Activated naive CD4-positive, alpha-beta T cell treated with anti-CD3 and anti-CD28 coated beads, Interleukin-2, amount 50 U/mL, for 16 hours (primary cell): ENCODE measurements around the gene GPR132.
A peak's percentile ranks its signal among the peaks of the same experiment; 100 is the strongest.
"Not testable (repeated sequence)": the region's sequence is repeated elsewhere in the genome, so short reads cannot be mapped to it uniquely, and the experiment has no call there.

Experiments used
- DNase-seq: peaks from one replicate; pipeline ENCODE4 v3.0.0-alpha.2; 2020

GPR132 gene

DNA sequence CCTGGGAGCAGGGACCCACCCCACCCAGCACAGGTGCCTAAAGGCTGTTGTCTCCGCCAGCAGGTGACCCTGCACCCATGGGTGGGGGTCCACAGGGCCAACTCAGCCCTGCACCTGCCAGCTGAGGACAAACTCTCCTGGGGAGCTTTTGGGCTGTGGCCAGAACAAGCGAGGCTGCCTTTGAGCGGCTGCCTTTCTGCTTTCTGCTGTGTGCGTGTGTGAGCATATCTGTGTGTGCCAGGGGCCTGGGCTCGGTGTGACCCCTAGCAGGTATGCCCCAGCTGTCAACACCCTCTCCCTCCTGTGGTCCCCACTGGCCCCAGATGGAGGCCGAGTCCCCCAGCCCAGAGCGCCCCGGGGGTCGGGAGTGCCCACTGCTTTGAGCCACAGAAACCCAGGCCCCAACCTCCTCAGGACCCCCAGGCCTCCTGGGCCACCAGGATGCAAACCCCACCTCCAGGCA is 25.9 kb upstream of the GPR132 start:
- peak; percentile 11 for DNase-seq

DNA sequence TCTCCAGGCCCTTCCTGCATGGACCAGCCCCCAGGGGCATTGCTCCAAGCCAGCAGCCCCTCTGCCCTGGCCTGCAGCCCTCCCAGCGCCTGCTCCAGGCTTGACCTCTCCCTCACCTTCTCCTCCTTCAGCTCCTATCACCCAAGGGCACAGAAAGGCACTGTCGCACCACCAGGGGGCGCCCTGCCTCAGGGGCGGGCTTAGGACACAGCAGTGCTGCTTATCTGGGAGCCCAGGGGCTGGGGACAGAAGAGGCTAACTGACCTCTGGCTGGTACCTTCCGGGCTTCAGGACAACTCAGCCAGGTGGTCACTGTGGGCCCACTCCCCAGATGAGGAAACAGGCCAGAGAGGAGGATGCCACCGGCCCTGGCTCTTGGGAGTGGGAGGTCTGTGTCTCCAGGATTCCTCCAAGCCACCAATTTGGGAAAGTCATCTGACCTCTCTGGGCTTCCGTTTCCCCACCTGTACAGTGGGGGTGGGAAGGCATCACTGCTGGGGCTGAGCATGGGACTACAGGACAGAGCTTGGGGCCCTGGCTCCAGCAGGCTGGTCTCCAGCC is 25.3 kb upstream of the GPR132 start:
- peak; percentile 87 for DNase-seq

DNA sequence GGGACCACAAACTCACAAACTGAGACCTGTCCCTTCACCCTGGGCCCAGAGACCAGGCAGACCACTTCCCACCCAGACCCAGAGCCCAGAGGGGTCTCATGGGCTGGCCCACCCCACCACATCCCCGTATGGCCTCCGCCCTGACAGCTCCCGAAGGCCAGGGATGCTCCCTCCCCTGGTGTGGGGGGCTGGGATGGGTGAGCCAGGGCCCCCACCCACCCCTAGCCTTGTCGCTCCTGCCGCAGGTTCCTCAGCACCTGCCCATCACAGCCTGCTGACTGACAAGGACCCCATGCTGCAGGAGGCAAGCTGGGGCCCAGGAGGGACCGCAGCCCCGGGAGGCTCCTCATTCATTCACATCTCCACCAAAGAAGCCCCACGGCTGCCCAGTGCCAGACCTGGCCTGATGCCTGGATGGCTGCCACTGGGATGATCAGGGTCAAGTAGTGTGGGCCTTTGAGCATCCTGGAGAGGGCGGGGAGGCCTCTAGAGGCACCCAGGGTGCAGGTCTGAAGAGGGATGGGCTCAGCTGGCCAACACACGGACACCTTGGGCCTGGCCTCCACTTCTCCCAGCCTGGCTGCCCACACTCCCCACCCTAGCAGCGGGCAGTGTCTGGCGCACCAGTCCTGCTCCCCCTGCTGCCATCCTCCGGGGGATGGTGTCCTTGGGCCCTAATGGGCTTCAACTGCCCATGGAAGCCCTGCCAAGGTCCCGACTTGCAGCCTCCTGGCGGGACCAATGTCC is 24.7 kb upstream of the GPR132 start:
- peak; percentile 10 for DNase-seq

DNA sequence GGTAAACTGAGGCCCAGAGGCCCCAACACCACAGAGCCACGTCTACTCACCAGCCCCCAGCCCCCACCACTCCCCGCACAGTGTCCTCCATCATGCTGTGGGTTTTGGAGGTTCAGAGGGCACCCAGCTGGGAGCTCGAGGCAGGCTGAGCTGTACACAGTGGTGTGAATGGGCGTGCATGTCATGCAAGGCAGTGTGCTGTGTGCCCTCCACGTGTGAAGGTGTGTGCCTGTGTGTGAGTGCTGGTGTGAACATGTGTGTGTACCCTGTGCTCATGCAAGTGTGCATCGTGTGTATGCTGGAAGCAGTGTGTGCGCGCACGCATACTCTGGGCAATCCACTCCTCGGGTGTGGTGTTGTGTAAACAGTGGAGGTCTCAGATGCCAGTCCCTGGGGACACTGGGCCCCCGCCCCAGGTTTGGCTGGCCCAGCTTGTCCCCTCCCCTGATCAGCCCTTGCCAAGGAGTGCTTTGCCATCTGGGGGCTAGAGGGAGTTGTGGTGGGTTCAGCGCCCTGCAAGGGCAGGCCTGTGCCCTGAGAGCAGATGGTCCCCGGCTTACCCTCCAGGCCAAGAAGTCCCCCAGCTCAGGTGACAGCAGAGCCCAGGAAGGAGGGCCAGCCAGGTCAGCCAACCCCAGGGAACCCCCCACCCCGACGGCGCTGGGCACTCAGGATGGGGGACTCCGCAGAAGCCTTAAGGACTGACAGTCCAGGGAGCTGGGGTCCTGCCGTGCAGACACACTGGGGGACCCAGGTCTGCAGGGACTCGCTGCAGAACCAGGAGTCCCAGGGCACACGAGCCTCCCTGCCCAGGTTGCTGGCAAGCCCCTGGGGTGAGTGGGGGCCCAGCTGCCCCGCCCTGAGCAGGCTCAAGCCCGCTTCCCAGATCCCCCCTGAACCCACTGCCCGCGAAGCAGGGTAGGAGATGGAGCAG is 23.8 kb upstream of the GPR132 start:
- DNase-seq, result no peak

DNA sequence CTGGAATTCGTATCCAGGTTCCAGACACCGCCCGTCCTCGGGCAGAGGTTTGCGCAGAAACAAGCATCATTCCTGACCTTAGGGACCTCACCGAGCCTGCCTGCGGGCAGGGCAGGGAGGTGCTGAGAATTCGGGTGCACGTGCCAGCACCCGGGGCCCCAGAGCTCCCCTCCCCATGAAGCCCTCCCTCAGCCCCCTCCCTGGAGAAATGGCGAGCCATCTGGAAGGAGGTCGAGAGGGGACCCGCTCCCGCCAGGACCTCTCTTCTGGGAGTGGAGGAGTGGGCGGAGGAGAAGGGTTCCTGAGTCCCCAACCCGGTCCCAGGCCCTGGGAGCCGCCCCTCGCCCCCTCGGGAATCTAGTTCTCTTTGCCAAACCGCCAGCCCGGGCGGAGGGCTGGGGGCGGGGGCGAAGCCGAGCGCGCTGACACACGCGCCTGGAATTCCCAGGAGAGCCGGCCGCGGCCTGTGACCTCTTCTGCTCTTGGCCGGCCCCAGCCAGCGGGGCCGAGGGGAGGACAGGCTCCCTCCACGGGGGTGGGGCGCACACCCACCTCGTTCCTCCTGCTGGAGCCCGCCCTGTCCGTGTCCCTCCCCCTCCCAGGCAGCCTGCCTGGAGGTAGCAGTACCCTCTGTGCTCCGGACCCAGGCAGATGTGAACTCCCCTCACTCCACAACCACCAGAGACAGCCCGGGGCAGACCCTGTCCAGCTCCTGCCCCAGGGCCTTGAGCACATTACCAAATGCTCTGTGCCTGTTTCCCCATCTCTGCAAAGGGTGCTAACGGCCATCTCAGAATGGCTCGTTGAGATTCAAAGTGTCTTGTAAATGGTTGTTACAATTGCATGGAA is 23.0 kb upstream of the GPR132 start:
- DNase-seq, result no peak

DNA sequence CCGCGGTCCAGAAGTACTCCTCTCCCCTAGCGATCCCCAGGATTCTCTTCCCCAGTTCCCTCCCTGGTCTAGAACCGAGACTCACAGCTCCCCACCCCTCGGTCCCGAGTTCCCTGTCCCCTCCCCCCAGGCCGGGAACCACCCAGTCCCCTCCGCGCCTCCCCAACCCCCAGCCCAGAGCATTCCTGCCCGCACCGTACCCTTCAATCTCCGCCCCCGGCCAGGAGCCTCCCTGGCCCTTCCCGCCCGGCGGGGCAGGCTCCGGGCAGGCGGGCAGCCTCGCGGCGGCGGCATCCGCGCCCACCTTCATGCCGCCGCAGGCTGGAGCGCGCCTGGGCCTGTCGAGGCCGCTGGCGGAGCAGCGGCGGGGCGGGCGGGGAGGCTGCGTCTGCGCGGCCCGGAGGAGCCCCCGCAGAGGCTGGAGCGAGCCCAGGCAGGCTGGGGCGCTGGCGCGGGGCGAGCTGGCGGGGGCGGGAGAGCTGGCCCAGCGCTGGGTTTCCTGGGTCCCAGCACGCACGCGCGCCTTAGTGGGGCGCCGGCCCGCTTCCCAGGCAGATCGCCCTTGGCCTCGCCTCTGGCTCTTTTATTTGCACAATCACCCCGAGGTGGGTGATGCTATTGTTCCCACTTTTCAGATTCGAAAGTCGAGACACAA is 22.2 kb upstream of the GPR132 start:
- no peak for DNase-seq

DNA sequence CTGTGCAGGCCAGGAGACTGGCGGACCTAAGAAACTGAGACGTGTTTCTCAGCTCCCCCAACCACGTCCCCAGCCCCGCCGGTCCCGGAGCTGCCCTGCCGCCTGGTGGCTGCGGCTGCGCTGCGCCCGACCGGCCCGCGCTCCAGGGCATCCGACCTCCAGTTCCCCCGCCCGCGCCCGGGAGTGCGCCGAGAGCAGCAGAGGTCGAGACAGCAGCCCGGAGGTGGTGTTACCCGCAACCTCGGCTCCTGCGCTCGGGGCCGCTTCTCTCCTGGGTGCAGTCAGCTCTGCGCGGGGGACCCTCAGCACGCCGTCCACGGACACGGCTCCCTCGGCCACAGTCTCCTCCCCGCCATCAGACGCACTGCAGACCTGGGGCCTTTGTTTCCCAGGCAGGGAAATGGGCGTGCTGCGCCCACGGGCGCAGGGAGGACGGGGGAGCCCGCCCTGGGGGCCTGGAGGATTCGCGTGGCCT is 21.6 kb upstream of the GPR132 start:
- peak; percentile 83 for DNase-seq

DNA sequence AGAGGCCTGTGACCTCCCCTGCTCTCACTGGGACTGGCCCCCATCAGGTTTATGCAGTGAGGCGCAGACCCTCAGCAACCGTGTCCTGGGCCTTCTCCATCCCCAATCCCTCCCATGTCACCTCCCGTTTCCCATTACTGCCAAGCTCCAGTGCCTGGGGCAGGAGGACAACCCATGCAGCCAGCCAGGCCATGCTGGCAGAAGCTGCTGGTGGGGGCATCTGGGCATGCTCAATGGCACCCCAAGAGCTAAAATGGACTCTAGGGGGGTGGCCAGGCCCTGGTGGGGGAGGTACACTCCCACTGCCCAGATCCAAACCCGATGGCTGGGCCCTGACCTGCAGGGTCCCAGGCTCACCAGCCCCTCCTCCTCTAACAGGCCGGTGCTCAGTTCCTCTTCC is 20.5 kb upstream of the GPR132 start:
- DNase-seq, result no peak

DNA sequence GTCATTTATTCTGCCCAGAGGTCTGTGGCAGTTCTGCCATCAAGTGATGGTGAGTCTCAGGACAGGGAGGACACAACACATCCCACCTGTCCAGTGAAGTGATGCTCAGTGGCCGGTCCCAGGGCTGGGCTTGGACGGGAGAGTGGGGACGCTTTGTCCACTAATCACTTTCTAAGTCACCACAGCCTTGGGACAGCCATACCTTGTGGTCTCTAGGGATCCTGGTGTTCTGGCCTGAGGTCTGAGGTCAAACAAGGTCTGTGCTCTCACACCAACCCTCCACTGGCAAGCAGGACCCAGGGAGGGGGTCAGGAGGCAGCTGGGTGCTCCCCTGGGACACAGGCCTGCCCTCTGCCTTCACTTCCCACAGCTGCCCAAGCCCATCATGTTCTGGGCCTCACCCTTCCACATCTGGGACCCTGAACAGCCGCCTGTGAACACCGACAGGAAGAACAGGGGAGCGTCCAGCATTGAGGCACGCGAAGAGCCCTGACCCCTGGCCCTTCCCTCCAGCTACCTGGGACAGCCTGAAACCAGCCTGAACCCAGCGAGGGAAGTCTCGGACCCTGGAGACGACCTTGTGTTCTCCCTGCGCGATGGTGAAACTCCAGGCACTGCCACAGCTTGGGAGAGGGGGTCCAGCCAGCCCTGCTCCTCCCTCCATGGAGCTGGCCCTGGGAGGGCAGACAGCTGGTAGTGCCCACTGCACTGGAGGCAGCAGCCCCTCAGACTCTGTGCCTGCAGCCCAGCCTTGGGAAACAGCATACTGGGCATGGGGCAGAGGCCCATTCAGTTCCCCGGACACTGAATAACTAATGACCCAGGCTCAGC is 19.7 kb upstream of the GPR132 start:
- DNase-seq, result no peak

DNA sequence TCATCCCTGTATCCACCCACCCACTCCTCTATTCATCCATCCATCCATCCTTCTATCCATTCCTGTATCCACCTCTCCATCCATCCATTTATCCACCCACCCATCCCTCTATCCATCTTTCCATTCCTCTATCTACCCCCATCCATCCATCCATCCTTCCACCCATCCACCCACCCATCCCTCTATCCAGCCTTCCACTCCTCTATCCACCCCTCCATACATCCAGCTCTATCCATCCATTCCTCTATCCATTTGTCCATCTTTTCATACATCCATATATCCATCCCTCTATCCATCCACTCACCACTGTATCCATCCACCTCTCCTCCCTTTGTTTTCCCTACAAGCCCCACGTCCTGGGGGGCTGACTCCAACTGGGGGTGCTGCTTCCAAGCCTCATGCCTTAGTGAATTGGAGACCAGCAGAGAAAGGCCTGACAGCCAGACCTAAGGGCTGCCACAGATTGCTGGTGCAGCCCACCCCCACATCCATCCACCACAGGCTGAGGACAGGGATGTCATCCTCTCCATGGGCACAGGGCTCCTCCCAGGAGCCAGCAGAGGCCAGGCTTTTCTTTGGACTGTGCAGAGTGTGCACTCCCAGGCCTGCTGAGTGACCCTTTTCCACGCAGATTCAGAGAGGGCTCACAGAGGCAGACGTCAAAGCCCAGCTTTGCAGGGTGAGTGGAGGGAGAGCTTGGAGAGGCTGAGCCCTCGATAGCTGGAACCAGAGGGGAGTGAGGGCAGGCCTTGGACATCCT is 18.9 kb upstream of the GPR132 start:
- no peak for DNase-seq

DNA sequence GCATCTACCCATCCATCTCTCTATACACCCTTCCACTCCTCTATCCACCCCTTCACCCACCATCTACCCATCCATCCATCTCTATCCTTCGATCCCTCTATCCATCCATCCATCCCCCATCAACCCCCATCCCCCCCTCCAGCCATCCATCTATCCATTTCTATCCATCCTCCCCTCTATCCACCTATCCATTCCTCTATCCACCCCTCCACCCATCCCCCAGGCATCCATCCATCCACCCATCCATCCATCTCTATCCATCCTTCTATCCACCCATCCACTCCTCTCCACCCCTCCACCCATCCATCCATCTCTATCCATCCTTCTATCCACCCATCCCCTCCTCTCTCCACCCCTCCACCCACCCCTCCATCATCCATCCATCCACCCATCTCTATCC is 17.5 kb upstream of the GPR132 start:
- no peak for DNase-seq

DNA sequence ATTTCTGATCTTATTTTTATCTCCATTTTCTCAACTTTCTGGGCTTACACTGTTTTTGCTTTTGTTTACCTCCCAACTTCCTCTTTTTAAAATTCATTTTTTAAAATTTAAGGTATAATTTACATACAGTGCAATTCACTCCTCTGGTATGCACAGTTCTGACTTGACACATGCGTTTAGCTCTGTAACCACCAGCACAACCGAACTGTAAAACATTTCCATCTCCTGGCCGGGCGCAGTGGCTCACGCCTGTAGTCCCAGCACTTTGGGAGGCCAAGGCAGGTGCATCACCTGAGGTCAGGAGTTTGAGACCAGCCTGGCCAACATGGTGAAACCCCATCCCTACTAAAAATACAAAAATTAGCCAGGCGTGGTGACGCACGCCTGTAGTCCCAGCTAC is 16.2 kb upstream of the GPR132 start:
- not testable (repeated sequence) for DNase-seq

DNA sequence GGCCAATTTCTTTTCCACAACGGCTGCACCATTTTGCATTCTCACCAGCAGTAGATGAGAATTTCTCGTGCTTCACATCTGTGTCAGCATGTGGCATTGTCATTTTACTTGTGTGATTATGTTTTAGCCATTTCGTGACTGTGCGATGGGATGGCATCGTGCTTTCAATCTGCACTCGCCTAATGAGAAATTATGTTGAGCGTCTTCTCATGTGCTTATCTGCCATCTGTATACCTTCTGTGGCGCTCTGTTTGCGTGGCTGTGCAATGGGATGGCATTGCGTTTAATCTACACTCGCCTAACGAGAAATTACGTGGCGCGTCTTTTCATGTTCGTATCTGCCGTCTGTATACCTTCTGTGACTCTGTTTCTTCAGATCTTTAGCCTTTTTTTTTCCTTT is 14.9 kb upstream of the GPR132 start:
- DNase-seq, result no peak

DNA sequence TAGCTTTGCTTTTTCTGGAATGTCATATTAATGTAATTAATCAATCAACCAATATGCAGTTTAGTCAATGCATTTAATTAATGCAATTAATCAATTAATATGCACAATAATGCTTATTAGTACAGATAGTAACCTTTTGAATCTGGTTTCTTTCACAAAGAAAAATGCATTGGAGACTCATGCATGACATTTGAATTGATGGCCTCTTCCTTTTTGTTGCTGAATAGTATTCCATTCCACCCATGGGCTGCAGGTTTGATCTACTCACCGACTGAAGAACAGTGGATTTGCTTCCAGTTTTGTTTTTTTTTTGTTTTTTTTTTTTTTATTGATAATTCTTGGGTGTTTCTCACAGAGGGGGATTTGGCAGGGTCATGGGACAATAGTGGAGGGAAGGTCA is 13.1 kb upstream of the GPR132 start:
- no peak for DNase-seq

DNA sequence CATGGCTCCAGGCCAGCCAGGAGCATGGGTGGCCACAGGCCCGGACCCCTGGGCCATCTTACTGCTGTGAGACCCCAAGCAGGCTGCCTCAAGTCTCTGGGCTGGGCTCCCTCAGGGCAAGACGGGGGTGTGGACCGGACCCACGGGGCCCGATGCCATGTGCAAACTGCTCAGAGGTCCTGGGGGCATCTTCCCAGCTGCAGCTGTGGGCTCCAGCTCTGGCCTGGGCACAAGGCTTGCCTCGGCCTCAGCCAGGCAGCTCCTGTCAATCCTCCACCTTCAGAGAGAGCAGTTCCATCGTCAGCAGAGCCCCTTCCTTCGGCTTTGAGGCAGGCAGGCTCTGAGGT is 12.4 kb upstream of the GPR132 start:
- DNase-seq, result no peak

DNA sequence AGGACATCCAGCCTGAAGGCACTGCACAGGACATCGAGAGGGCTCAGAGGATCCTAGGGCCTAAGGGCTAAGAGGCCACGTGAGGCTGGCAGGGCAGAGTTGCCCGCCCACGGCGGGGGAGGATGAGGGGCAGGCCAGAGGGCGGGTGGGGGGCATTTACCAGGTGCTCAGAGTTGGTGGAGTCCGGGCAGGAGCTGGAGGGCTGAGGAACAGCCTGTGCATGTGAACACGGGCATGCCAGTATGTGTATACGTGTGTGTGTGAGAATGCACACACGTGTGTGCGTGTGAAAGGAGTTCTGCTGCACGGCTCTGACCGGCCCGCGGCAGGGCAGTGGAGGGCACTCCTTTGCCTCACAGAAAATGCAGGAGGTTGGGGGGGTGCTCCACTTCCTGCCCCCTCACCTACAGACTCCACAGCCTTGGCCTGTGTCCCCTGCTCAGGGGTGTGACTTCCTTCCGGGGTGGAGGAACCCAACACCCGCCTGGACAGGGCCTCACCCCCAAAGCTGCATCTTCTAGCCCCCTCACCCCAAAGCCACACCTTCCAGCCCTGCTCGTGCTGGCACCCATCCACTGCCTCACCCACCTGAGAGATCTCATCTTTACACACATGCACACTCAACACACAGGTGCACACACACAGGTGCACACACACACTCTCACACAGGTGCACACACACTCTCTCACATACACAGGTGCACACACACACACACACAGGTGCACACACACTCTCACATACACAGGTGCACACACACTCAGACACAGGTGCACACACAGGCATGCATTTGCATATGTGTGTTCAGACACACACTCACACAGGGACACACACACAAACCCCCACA is 11.8 kb upstream of the GPR132 start:
- DNase-seq, result no peak

DNA sequence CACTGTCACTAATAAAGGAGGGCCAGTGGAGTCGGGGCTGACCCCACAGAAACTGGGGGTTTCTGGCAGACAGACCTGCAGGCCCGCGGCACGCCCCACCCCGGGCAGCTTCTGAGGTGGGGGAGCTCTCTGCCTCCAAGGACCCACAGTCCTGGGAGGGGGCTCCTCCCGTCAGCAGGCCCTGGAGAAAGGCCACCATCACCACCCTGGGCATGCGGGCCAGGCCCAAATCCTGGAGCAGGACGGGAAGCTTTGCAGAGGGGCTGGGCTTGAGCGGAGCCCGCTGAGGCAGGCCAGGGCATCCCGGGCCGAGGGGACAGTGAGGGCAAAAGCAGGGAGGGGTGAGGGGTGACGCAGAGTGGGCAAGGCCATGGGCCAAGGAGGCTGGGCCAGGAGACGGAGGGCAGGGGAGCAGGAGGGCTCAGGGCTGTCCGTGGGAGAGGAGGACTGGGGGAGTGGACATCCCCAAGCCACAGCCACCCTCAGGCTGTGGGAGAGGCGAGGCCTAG is 11.1 kb upstream of the GPR132 start:
- no peak for DNase-seq

DNA sequence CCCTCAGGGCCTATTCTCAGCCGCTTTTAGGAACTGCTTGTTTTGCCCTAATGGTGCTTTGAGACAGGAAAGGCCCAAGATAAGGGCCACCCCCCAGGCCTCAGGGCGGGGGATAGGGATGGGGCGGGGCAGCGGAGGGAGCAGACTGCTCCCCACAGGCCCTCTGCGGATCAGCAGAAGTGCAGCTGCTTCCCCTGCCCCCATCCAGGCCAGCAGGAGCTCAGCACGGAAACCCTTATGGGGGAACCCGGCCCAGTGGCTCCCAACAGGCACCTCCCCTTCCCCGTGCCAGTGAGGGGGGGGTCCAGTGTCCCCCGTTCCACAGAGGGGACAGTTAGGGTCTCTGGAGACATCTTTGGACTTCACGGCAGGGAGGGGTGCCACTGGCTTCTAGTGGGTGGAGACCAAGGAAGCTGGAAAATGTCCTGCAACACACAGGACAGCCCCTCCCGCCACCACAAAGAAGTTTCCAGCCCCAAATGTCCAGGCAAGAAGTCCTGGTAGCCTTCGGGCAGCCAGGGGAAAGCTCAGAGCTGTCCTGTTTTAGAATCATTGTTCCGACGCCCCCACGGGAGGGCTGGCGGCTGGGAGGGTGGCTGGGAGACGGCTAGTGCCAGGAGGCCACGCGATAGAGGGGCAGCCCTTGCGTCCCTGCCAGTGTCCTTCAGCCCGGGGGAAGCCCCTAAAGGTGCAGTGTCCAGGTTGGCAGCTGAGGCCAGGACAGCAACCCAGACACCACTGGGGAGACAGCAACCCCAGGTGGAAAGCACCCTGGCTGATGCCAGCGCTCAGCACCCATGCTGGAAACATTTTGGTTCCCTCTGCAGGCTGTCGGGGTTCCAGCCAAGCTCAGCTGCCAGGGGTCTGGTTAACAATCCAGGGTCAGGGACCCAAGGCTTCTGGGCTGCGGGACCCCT is 10.4 kb upstream of the GPR132 start:
- peak; percentile 15 for DNase-seq
